B cell (primary cell): ENCODE measurements around the gene DHRS7B. TPM values are rescaled to one million over a fixed set of nuclear protein-coding genes. Genes with fewer than 3 reads are reported as not detected.
A peak's percentile ranks its signal among the peaks of the same experiment; 100 is the strongest.

ENCODE experiments used
- ATAC-seq: fragments of 200-7000 bp; cut with Tn5 transposase; one replicate; pipeline ENCODE4 v1.10.0; 2021; ENCODE audit warnings: low read depth, mild to moderate bottlenecking, moderate number of reproducible peaks, moderate library complexity
- CTCF ChIA-PET: fragments of 350-600 bp; sonication (Branson Sonifier 250); formaldehyde crosslinking; loops from one replicate; lab custom pipeline; 2021; ENCODE audit warnings: antibody characterized with exemption, inconsistent platforms; lab: Charles Lee
- POLR2A ChIA-PET: fragments of 350-600 bp; sonication (Branson Sonifier 250); formaldehyde crosslinking; loops from one replicate; lab custom pipeline; 2021; ENCODE audit warnings: antibody characterized with exemption; lab: Charles Lee
- DNase-seq: peaks from one replicate; pipeline ENCODE4 v3.0.0; 2013
- H2AFZ ChIP-seq: 2 replicates; pipeline ENCODE4 v1.6.1; 2012; ENCODE audit warnings: mild to moderate bottlenecking, low read depth, low read length; ENCODE audit not compliant: insufficient read depth, poor library complexity, severe bottlenecking
- H3K27ac ChIP-seq, 2 donors: 1 replicate in 1 of 2; 2 replicates in 1 of 2; pipeline ENCODE4 v1.5.1; 2012 to 2013; ENCODE audit warnings: low read length in 2 of 2, mild to moderate bottlenecking in 2 of 2, moderate library complexity in 1 of 2
- H3K27me3 ChIP-seq, 4 experiments: fragments of 200-600 bp in 1 of 4; sonication (generic) in 1 of 4; replicated peaks in 1 of 4; 1 replicate in 2 of 4; 2 replicates in 2 of 4; pipeline versions ENCODE4 v1.6.1 to v1.7.0; 2013 to 2016; ENCODE audit warnings: low read length in 3 of 4, mild to moderate bottlenecking in 2 of 4, mixed read lengths in 1 of 4, moderate library complexity in 1 of 4; ENCODE audit not compliant: insufficient read depth in 4 of 4, control insufficient read depth in 3 of 4; ENCODE audit errors: control extremely low read depth in 1 of 4
- H3K36me3 ChIP-seq, 2 experiments: replicated peaks in 1 of 2; 1 replicate in 1 of 2; 2 replicates in 1 of 2; pipeline versions ENCODE4 v1.6.1 to v1.7.1; 2013; ENCODE audit warnings: low read length in 1 of 2; ENCODE audit not compliant: insufficient read depth in 2 of 2, control insufficient read depth in 1 of 2; ENCODE audit errors: control extremely low read depth in 1 of 2, extremely low read depth in 1 of 2
- H3K4me1 ChIP-seq, 2 donors: fragments of 200-600 bp in 1 of 2; sonication (generic) in 1 of 2; 1 replicate in 1 of 2; 2 replicates in 1 of 2; pipeline versions ENCODE4 v1.5.1 to v1.6.1; 2013 to 2017; ENCODE audit warnings: low read length in 2 of 2; ENCODE audit not compliant: control insufficient read depth in 2 of 2, insufficient read depth in 2 of 2
- H3K4me2 ChIP-seq: replicated peaks from 2 replicates; pipeline ENCODE3; 2012; ENCODE audit warnings: mild to moderate bottlenecking, low read depth, low read length; ENCODE audit not compliant: poor library complexity, severe bottlenecking
- H3K4me3 ChIP-seq, 5 experiments: fragments of 200-600 bp in 1 of 5; sonication (generic) in 1 of 5; 1 replicate in 3 of 5; 2 replicates in 2 of 5; pipeline versions ENCODE4 v1.5.1 to v1.7.0; 2011 to 2016; ENCODE audit warnings: low read length in 4 of 5, mild to moderate bottlenecking in 4 of 5, low read depth in 2 of 5, control low read depth in 1 of 5, moderate library complexity in 1 of 5; ENCODE audit not compliant: insufficient read depth in 1 of 5; ENCODE audit errors: control extremely low read depth in 1 of 5, extremely low read depth in 1 of 5
- H3K79me2 ChIP-seq: fragments of 200-600 bp; sonication (generic); one replicate; pipeline ENCODE4 v1.6.0; 2016; ENCODE audit warnings: low read length; ENCODE audit not compliant: control insufficient read depth, insufficient read depth
- H3K9ac ChIP-seq: fragments of 200-600 bp; sonication (generic); 2 replicates; pipeline ENCODE4 v1.6.1; 2017; ENCODE audit warnings: mild to moderate bottlenecking, low read length, moderate library complexity
- H3K9me3 ChIP-seq, 3 donors: one replicate each; pipeline versions ENCODE4 v1.6.1 to v1.7.1; 2013; ENCODE audit warnings: low read length in 2 of 3; ENCODE audit not compliant: control insufficient read depth in 2 of 3, insufficient read depth in 1 of 3; ENCODE audit errors: control extremely low read depth in 1 of 3
- H4K20me1 ChIP-seq: 2 replicates; pipeline ENCODE4 v1.6.0; 2012; ENCODE audit warnings: mild to moderate bottlenecking, low read length; ENCODE audit not compliant: insufficient read depth, control insufficient read depth, poor library complexity, severe bottlenecking
- H3K27ac Mint-ChIP-seq: one replicate; pipeline ENCODE4 v1.8.0; 2021; ENCODE audit warnings: mixed read lengths
- H3K27me3 Mint-ChIP-seq: one replicate; pipeline ENCODE4 v1.8.0; 2021; ENCODE audit warnings: mixed read lengths
- H3K4me1 Mint-ChIP-seq: one replicate; pipeline ENCODE4 v1.8.0; 2021; ENCODE audit warnings: mixed read lengths
- H3K4me3 Mint-ChIP-seq: one replicate; pipeline ENCODE4 v1.8.0; 2021; ENCODE audit warnings: mixed read lengths
- H3K9me3 Mint-ChIP-seq: one replicate; pipeline ENCODE4 v1.8.0; 2022; ENCODE audit warnings: mixed read lengths; ENCODE audit not compliant: insufficient read depth
- CTCF ChIP-seq: fragments of 200-600 bp; IDR thresholded peaks from one replicate; pipeline ENCODE4 v1.8.0; 2022; ENCODE audit warnings: antibody characterized with exemption, mild to moderate bottlenecking
- EZH2 ChIP-seq: IDR thresholded peaks from 2 replicates; pipeline ENCODE4 v1.6.1; 2012; ENCODE audit warnings: borderline replicate concordance, low read depth, mild to moderate bottlenecking, moderate library complexity, low read length; ENCODE audit not compliant: insufficient read depth, poor library complexity, severe bottlenecking
- WGBS: methylation state at CpG from one replicate; pipeline ENCODE4 v1.1.5; 2013; ENCODE audit warnings: missing lambda C conversion rate; ENCODE audit not compliant: insufficient coverage; 5-methylcytosine and 5-hydroxymethylcytosine counted together
- intact Hi-C: fragments of 100-400 bp; cut with micrococcal nuclease; formaldehyde crosslinking; loops from one replicate; pipeline ENCODE4 v1.10.0; 2022
- polyA plus RNA-seq: library from polyadenylated mRNA; depleted of rRNA; stranded (reverse); fragments of >200 nt; gene quantifications from 2 replicates; pipeline ENCODE4 v1.2.3, GENCODE V29; 2012
- total RNA-seq, 2 donors: library from RNA; stranded (reverse); fragments of 120-200 nt in 1 of 2; gene quantifications; 1 replicate in 1 of 2; 2 replicates in 1 of 2; pipeline versions ENCODE4 v1.2.3 to v1.2.4, GENCODE V29; 2013 to 2022

Gene DHRS7B
- total and polyA plus RNA-seq, 2 donors (not counting 1 experiment from before 2014, with no cell fraction given) = 8.2 to 13.4 TPM

DNA sequence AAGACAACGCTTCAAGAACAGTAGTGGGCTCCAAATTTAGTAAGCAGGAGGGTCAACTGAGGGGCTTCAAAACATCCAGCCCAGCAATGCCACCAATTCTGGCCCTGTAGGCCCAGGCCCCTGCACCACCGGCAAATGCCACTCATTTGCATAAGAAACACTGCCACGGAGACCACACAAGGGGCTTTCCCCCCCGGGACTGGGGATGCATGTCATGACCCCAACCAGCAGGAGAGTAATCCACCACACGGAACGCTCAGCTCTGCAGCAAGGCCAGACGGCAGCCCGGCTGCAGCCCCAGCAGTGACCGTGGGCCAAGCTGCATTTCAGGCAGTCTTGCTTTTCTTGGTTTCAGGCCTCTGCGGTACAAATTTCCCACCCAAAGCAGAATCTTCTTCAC, 73.1 kb downstream of the DHRS7B start:
- no peaks in the 10 kb centered on the region for H3K9me3 Mint-ChIP-seq
- 63% methylated on average over 10 of the region's 10 CpGs for WGBS

More for the DNA sequence above, 73.1 kb downstream of the DHRS7B start:
- Mint-ChIP-seq H3K4me1 (peaks cover 34% of the 10 kb centered on the region), H3K27me3 (no peaks in the 10 kb centered on the region), H3K27ac (no peak overlapping the region), H3K4me3 (no peak overlapping the region)
- H3K27me3 ChIP-seq = no peaks in the 10 kb centered on the region
- intact Hi-C loops = no loop called here
- DNase-seq (peak; percentile 28), ATAC-seq (peak; percentile 17)
- H3K4me3 ChIP-seq = no peak overlapping the region
- no peak overlapping the region for H2AFZ ChIP-seq
- ChIA-PET CTCF (no interaction called here), POLR2A (no interaction called here)
- H3K4me2 ChIP-seq = peak overlapping the region; percentile 24
- H3K79me2 ChIP-seq = peaks cover 57% of the 10 kb centered on the region
- no peak overlapping the region for H3K9ac ChIP-seq
- H4K20me1 ChIP-seq = peaks cover 71% of the 10 kb centered on the region
- H3K27ac ChIP-seq = no peak overlapping the region
- H3K36me3 ChIP-seq = peaks cover 0 to 16% of the 10 kb centered on the region in 2 experiments
- peaks cover 6 to 15% of the 10 kb centered on the region in 2 donors for H3K4me1 ChIP-seq
- H3K9me3 ChIP-seq = no peaks in the 10 kb centered on the region
- TF ChIP-seq CTCF (no peak), EZH2 (no peak)
